ENCODE data around the gene ZNF516. TPM values are rescaled to one million over a fixed set of nuclear protein-coding genes. Genes with fewer than 3 reads are reported as not detected.

Gene ZNF516
- total and polyA plus RNA-seq, 2 of the 4 experiments (the other 2 are of a cell fraction) = 7.9 to 16.9 TPM

GRCh38 chr18:76506974-76507764 lies 12.1 kb upstream of the ZNF516 start:
- Histone ChIP-seq H3K9me1 (ENCODE audit: insufficient read depth, low read length) (no peaks in the 10 kb centered on the region), H3K4me1 (ENCODE audit: control insufficient read depth, insufficient read depth, low read length) (no peaks in the 10 kb centered on the region), H2BK5ac (ENCODE audit: low read depth, low read length, poor library complexity, severe bottlenecking) (no peak overlapping the region), H4K91ac (ENCODE audit: insufficient read depth, low read depth, low read length) (no peak overlapping the region), H2AK9ac (replicated peaks; ENCODE audit: low read depth, low read length, poor library complexity) (no peak overlapping the region), H3K18ac (ENCODE audit: low read depth, low read length) (no peak overlapping the region), H2AK5ac (ENCODE audit: low read depth, low read length) (no peak overlapping the region), H2BK20ac (ENCODE audit: low read depth, low read length) (no peak overlapping the region), H3K27me3 (ENCODE audit: control insufficient read depth, insufficient read depth, low read length) (no peaks in the 10 kb centered on the region; the same call in 1 of the 2 replicates), H4K5ac (ENCODE audit: low read depth, low read length) (no peak overlapping the region), H2AFZ (replicated peaks; ENCODE audit: low read length, poor library complexity) (no peak overlapping the region), H2BK15ac (ENCODE audit: low read depth, low read length) (no peak overlapping the region), H3K9me3 (ENCODE audit: control insufficient read depth, insufficient read depth, low read length) (no peaks in the 10 kb centered on the region), H3K56ac (ENCODE audit: extremely low read depth, insufficient read depth, low read length) (no peak overlapping the region), H3K79me1 (ENCODE audit: low read depth in 1 of 2, low read length in 2 of 2) (no peaks in the 10 kb centered on the region), H3K4me3 (ENCODE audit: insufficient read depth, low read depth, low read length) (no peak overlapping the region), H3K27ac (ENCODE audit: insufficient read depth, low read length) (no peak overlapping the region), H3K36me3 (ENCODE audit: control insufficient read depth, insufficient read depth, low read length) (no peaks in the 10 kb centered on the region), H4K8ac (ENCODE audit: low read depth in 2 of 2, low read length in 2 of 2) (no peak overlapping the region), H3K23ac (ENCODE audit: low read depth, low read length) (no peak overlapping the region), H3K9ac (ENCODE audit: low read depth, low read length) (no peak overlapping the region), H4K20me1 (ENCODE audit: insufficient read depth, low read length) (no peaks in the 10 kb centered on the region; the same call in 1 of the 2 replicates), H3K14ac (replicated peaks; ENCODE audit: low read depth, low read length) (no peak overlapping the region), H3K4me2 (ENCODE audit: low read depth, low read length) (no peak overlapping the region), H2BK120ac (ENCODE audit: low read depth, low read length) (no peak overlapping the region), H3K4ac (ENCODE audit: low read depth, low read length) (no peak overlapping the region)
- TF ChIP-seq POLR2A (IDR thresholded peaks at IDR 0.05; ENCODE audit: low read depth, low read length) (no peak), RFX5 (IDR thresholded peaks at IDR 0.05; ENCODE audit: low read depth, low read length) (no peak), MAZ (IDR thresholded peaks at IDR 0.05; ENCODE audit: borderline replicate concordance, low read depth, low read length) (no peak), CHD1 (IDR thresholded peaks at IDR 0.05; ENCODE audit: low read depth, low read length) (no peak), MXI1 (IDR thresholded peaks at IDR 0.05; ENCODE audit: borderline replicate concordance, low read depth, low read length) (no peak), FOS (IDR thresholded peaks at IDR 0.05; ENCODE audit: low read depth, low read length) (no peak), RCOR1 (IDR thresholded peaks at IDR 0.05; ENCODE audit: insufficient replicate concordance, low read length) (no peak), USF2 (IDR thresholded peaks at IDR 0.05; ENCODE audit: low read depth, low read length) (no peak), NFE2L2 (IDR thresholded peaks at IDR 0.05; ENCODE audit: low read depth, low read length) (no peak)
- TF ChIP-seq, protein P1, sequence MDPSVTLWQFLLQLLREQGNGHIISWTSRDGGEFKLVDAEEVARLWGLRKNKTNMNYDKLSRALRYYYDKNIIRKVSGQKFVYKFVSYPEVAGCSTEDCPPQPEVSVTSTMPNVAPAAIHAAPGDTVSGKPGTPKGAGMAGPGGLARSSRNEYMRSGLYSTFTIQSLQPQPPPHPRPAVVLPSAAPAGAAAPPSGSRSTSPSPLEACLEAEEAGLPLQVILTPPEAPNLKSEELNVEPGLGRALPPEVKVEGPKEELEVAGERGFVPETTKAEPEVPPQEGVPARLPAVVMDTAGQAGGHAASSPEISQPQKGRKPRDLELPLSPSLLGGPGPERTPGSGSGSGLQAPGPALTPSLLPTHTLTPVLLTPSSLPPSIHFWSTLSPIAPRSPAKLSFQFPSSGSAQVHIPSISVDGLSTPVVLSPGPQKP (IDR thresholded peaks at IDR 0.05; ENCODE audit: borderline replicate concordance, low read depth, low read length) = no peak
- no peak for DNase-seq
- in situ Hi-C loops (cut with MboI; ENCODE audit: low sequenced_read_pairs) (no loop called here), intact Hi-C loops (cut with micrococcal nuclease) (no loop called here), dilution Hi-C loops (cut with HindIII; ENCODE audit: low sequenced_read_pairs, unreplicated experiment) (no loop called here)
- ChIA-PET POLR2A (ENCODE audit: unreplicated experiment) (no interaction called here), CTCF (no interaction called here)
- no peak for ATAC-seq (ENCODE audit: low read depth)
- WGBS, 2 experiments (ENCODE audit: extremely low coverage in 2 of 2, insufficient read length in 1 of 2) = 94% methylated on average over 13 of the region's 21 CpGs; no CpG with 5 or more reads in 1 of the 2 experiments
- no TSS peak for BruUV-seq (replicated peaks)
